RWPE1 (cell line): ENCODE measurements around the gene CD36.

Experiments
- CTCF ChIA-PET: fragments of 350-600 bp; sonication (Branson Sonifier 250); formaldehyde crosslinking; extraction: SDS; loops from one replicate; lab custom pipeline; 2021; lab: Yijun Ruan, JAX
- POLR2A ChIA-PET: fragments of 400-600 bp; formaldehyde crosslinking; extraction: SDS; loops from one replicate; lab custom pipeline; 2020; ENCODE audit warnings: antibody characterized with exemption; ENCODE audit not compliant: low non-redundant PET; lab: Yijun Ruan, JAX
- DNase-seq: peaks from one replicate; pipeline ENCODE4 v3.0.0; 2012; ENCODE audit warnings: low spot score
- H3K27ac ChIP-seq: fragments of 450-650 bp; 2 replicates; pipeline ENCODE4 v1.5.1; 2017
- CTCF ChIP-seq: fragments of 450-650 bp; conservative IDR thresholded peaks from 2 replicates; pipeline ENCODE4 v1.5.1; 2017; ENCODE audit warnings: low read depth, mild to moderate bottlenecking

The CD36 gene

GRCh38 chr7:80600046-80600445 lies 38.4 kb upstream of the CD36 start:
- TF ChIP-seq CTCF: no peak
- no peak overlapping the region for H3K27ac ChIP-seq
- DNase-seq: no peak
- CTCF ChIA-PET: no interaction called here
- POLR2A ChIA-PET: interaction anchor here (0.7 kb wide), 1 partner anchor 14 kb away, joined by 4 read pairs; no protein-coding TSS in a partner anchor

- ChIA-PET POLR2A (no interaction called here), CTCF (no interaction called here)
- no peak for TF ChIP-seq CTCF
Observed at GRCh38 chr7:80601999-80602398, 36.4 kb upstream of the CD36 start.

GRCh38 chr7:80603940-80604339 lies 34.5 kb upstream of the CD36 start:
- DNase-seq: no peak
- H3K27ac ChIP-seq: no peak overlapping the region
- TF ChIP-seq CTCF: no peak
- ChIA-PET CTCF (no interaction called here), POLR2A (no interaction called here)

More at GRCh38 chr7:80601999-80602398, 36.4 kb upstream of the CD36 start:
- no peak overlapping the region for H3K27ac ChIP-seq
- DNase-seq: no peak

GRCh38 chr7:80604436-80604835 lies 34.0 kb upstream of the CD36 start:
- DNase-seq: no peak
- no peak overlapping the region for H3K27ac ChIP-seq
- CTCF ChIA-PET: no interaction called here
- no peak for TF ChIP-seq CTCF
- POLR2A ChIA-PET: no interaction called here

- DNase-seq: no peak
- H3K27ac ChIP-seq: no peak overlapping the region
- ChIA-PET CTCF (interaction anchor here (0.5 to 1.1 kb wide), 2 partner anchors 26 to 179 kb away, joined by 3 to 4 read pairs; no protein-coding TSS in a partner anchor), POLR2A (no interaction called here)
- no peak for TF ChIP-seq CTCF
Observed at GRCh38 chr7:80607136-80607535, 31.3 kb upstream of the CD36 start.

GRCh38 chr7:80608336-80608735 lies 30.1 kb upstream of the CD36 start:
- no peak for DNase-seq
- H3K27ac ChIP-seq: no peak overlapping the region
- TF ChIP-seq CTCF: no peak
- POLR2A ChIA-PET: no interaction called here
- CTCF ChIA-PET: no interaction called here
